Activated CD4-positive, alpha-beta memory T cell treated with anti-CD3 and anti-CD28 coated beads for 36 hours (primary cell): ENCODE measurements around the gene SNW1. TPM values are rescaled to one million over a fixed set of nuclear protein-coding genes. Genes with fewer than 3 reads are reported as not detected.
"Not testable (repeated sequence)": the region's sequence is repeated elsewhere in the genome, so short reads cannot be mapped to it uniquely, and the experiment has no call there.

Source experiments
- CTCF ChIA-PET: fragments of 350-600 bp; sonication (Branson Sonifier 250); formaldehyde crosslinking; loops from one replicate; lab custom pipeline; 2021; ENCODE audit warnings: antibody characterized with exemption, inconsistent platforms; lab: Charles Lee
- POLR2A ChIA-PET: fragments of 350-600 bp; sonication (Branson Sonifier 250); formaldehyde crosslinking; loops from one replicate; lab custom pipeline; 2021; ENCODE audit warnings: antibody characterized with exemption; lab: Charles Lee
- DNase-seq: peaks from one replicate; pipeline ENCODE4 v3.0.0-alpha.2; 2020
- H3K27ac Mint-ChIP-seq: one replicate; pipeline ENCODE4 v1.8.0; 2021; ENCODE audit warnings: mixed read lengths
- H3K27me3 Mint-ChIP-seq: one replicate; pipeline ENCODE4 v1.8.0; 2021; ENCODE audit warnings: mixed read lengths
- H3K36me3 Mint-ChIP-seq: one replicate; pipeline ENCODE4 v1.8.0; 2021; ENCODE audit warnings: mixed read lengths
- H3K4me1 Mint-ChIP-seq: one replicate; pipeline ENCODE4 v1.8.0; 2021; ENCODE audit warnings: low read depth, mixed read lengths
- H3K4me3 Mint-ChIP-seq: one replicate; pipeline ENCODE4 v1.8.0; 2021; ENCODE audit warnings: mild to moderate bottlenecking, mixed read lengths
- H3K9me3 Mint-ChIP-seq: one replicate; pipeline ENCODE4 v1.8.0; 2021; ENCODE audit warnings: mixed read lengths
- intact Hi-C: fragments of 100-400 bp; cut with micrococcal nuclease; formaldehyde crosslinking; loops from one replicate; pipeline ENCODE4 v1.15.1; 2023
- total RNA-seq, 2 experiments: library from RNA; stranded (reverse); gene quantifications; one replicate each; pipeline ENCODE4 v1.2.3, GENCODE V29; 2021

Gene SNW1
- total RNA-seq, 2 experiments from 2014 or later = 115 to 120 TPM

DNA sequence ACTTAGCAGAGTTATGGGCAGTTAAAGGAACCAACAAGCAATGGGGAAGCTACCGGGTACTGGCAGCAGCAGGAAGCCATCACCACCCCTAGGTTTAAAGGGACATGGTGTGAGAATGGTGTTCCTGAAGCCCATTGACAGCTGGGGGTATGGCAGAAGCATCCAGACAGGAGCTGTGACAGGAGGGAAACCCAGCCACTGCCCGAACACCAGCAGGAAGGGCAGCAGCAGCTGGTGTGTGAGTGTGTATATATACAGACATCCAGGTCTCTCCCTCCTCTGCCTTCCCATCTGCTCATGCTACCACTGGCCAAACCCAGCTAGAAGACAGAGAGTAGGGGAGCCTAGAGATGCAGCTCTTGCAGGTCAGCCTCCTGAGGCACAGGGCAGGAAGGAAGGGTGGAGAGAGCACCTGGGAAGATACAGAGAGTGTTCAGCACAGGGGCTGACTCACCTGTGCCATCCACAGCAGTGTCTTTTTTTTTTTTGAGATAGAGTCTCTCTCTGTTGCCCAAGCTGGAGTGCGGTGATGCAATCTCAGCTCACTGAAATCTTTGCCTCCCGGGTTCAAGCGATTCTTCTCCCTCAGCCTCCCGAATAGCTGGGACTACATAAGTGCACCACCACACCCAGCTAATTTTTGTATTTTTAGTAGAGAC is 29.7 kb upstream of the SNW1 start:
- no peak overlapping the region for H3K4me3 Mint-ChIP-seq

DNA sequence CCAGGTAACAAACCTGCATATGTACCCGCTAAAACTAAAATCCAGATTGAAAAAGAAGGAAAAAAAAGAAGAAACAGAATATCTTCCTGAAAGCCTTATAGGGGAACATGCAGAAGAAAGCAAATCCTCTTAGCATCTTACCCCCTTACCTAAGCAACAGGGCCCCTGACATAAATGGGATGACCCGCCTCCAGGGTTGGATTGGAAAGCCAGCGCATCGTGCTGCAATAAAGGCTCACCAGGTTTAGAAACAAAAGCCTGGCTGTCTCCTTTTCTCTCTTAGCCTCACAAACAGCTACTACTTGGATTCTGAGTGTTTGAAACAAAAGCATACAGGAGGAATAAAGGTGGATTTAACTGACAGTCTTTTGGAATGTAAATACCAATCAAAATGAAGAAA is 25.2 kb upstream of the SNW1 start:
- Mint-ChIP-seq H3K27ac (no peak overlapping the region), H3K9me3 (no peaks in the 10 kb centered on the region), H3K36me3 (no peaks in the 10 kb centered on the region), H3K4me3 (no peak overlapping the region), H3K27me3 (peaks cover 9% of the 10 kb centered on the region), H3K4me1 (no peaks in the 10 kb centered on the region)
- CTCF ChIA-PET = no interaction called here
- POLR2A ChIA-PET = no interaction called here
- intact Hi-C loops = no loop called here
- no peak for DNase-seq

More for the DNA sequence above, 29.7 kb upstream of the SNW1 start:
- H3K27ac Mint-ChIP-seq = no peak overlapping the region
- H3K4me1 Mint-ChIP-seq = peaks cover 2% of the 10 kb centered on the region
- no peak for DNase-seq
- ChIA-PET CTCF (interaction anchor here (0.6 kb wide), 1 partner anchor 100 kb away, joined by 4 read pairs; no protein-coding TSS in a partner anchor), POLR2A (no interaction called here)
- peaks cover 10% of the 10 kb centered on the region for H3K27me3 Mint-ChIP-seq
- no peaks in the 10 kb centered on the region for H3K9me3 Mint-ChIP-seq
- intact Hi-C loops = no loop called here
- no peaks in the 10 kb centered on the region for H3K36me3 Mint-ChIP-seq

DNA sequence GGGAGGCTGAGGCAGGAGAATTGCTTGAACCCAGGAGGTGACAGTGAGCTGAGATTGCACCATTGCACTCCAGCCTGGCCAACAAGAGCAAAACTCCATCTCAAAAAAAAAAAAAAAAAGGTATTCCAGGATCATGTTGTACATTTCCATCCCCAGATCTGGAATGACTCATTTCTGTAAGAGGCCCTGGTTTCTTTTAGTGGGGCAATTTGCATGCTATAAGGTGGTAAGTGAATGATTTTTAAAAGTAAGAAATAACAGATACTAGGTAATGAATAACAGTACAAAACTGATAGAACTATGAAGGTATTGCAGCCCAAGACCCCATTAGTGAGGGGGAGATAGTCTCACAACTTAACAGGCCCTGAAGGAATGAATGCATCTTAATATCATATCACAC is 21.2 kb upstream of the SNW1 start:
- Mint-ChIP-seq H3K36me3 (no peaks in the 10 kb centered on the region), H3K27me3 (no peaks in the 10 kb centered on the region), H3K27ac (no peak overlapping the region), H3K4me3 (no peak overlapping the region), H3K4me1 (no peaks in the 10 kb centered on the region), H3K9me3 (no peaks in the 10 kb centered on the region)
- DNase-seq = no peak
- intact Hi-C loops = no loop called here
- POLR2A ChIA-PET = no interaction called here
- CTCF ChIA-PET = no interaction called here

DNA sequence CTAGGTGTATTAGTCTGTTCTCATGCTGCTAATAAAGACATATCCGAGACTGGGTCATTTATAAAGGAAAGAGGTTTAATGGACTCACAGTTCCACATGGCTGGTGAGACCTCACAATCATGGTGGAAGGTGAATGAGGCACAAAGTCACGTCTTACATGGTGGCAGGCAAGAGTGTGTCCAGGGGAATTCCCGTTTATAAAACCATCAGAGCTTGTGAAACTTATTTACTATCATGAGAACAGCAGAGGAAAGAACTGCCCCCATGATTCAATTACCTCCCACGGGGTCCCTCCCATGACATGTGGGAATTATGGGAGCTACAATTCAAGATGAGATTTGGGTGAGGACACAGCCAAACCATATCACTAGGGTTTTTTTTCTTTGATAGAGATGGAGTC is 13.0 kb upstream of the SNW1 start:
- H3K4me1 Mint-ChIP-seq, H3K27me3 Mint-ChIP-seq, H3K4me3 Mint-ChIP-seq, CTCF ChIA-PET, DNase-seq, intact Hi-C loops, H3K36me3 Mint-ChIP-seq, H3K9me3 Mint-ChIP-seq, H3K27ac Mint-ChIP-seq: not testable (repeated sequence)
- POLR2A ChIA-PET = interaction anchor here (0.9 kb wide), 1 partner anchor 17 kb away, joined by 3 read pairs; no protein-coding TSS in a partner anchor

DNA sequence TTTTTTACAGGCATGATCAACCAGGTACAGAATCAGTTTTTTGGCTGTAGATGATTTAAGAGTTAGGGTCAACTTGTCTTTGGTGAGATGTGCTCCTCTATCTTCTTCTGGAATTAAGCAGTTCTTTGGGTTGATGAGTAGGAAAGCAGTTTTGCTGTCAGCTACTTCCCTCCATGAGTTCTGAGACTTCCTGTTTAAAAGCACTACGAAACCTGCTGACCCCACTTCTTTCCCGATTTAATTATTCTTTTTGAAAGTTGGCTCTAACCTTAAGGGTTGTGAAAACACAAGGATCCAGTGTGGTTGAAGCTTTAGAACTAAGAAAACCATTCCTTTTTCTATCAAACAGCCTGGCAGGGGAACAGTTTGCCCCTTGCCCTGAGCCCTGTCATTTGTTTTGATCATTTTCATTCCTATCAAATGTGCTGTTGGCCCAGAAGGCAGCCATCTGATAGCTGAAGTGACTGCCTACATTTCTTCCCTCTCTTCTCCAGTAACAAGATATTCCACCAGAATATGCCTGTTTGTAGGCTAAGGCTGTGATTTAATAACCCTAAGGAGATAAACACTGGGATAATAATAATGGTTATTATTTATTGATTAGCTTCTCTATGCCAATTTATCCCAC is 7.6 kb upstream of the SNW1 start:
- H3K4me3 Mint-ChIP-seq, H3K36me3 Mint-ChIP-seq, DNase-seq, H3K4me1 Mint-ChIP-seq, H3K9me3 Mint-ChIP-seq, intact Hi-C loops, POLR2A ChIA-PET, CTCF ChIA-PET, H3K27me3 Mint-ChIP-seq, H3K27ac Mint-ChIP-seq: not testable (repeated sequence)

DNA sequence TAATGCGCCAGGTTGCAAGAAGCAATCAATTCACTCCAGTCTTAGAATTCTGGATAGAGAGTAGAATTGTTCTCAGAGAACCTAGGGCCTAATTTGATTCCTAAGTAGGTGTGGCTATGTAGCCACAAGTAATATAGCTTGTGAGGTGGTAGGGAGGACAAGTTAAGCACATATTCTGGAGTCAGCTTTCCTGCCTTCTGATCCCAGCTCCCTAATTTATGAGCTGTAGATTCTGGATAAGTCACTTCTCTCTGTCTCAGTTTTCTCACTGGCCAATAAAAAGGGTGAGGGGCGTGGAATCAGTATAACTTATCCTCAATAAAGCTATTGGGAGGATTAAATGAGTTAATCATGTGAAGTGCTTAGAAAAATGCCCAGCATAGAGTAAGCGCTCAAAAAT is 3.0 kb upstream of the SNW1 start:
- Mint-ChIP-seq H3K4me1 (peaks cover 13% of the 10 kb centered on the region), H3K36me3 (peaks cover 3% of the 10 kb centered on the region), H3K27me3 (no peaks in the 10 kb centered on the region), H3K27ac (no peak overlapping the region), H3K9me3 (no peaks in the 10 kb centered on the region), H3K4me3 (no peak overlapping the region)
- DNase-seq = no peak
- intact Hi-C loops = no loop called here
- CTCF ChIA-PET = no interaction called here
- POLR2A ChIA-PET = no interaction called here

DNA sequence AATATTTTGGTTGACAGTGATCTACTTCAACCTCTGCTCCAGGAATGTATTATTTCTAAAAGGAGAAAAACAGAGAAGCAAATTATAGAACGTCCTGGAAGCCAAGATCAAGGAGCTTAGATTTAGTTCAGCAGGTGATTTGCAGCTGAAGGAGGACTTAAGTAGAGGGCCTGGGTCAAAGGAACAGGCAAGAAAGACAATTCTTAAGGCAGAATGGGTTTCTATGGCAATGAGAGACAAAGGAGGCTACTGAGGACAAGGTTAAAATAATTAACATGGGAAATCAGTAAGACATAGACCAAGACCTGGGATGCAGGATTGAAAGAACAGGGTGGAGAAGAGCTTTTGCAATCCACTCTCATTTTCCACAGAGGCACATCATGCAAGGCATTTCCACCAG is 2.4 kb upstream of the SNW1 start:
- no peaks in the 10 kb centered on the region for H3K27me3 Mint-ChIP-seq
- ChIA-PET POLR2A (no interaction called here), CTCF (no interaction called here)
- DNase-seq = no peak
- H3K4me3 Mint-ChIP-seq = no peak overlapping the region
- no peak overlapping the region for H3K27ac Mint-ChIP-seq
- H3K4me1 Mint-ChIP-seq = peaks cover 20% of the 10 kb centered on the region
- H3K9me3 Mint-ChIP-seq = no peaks in the 10 kb centered on the region
- peaks cover 9% of the 10 kb centered on the region for H3K36me3 Mint-ChIP-seq
- intact Hi-C loops = no loop called here

DNA sequence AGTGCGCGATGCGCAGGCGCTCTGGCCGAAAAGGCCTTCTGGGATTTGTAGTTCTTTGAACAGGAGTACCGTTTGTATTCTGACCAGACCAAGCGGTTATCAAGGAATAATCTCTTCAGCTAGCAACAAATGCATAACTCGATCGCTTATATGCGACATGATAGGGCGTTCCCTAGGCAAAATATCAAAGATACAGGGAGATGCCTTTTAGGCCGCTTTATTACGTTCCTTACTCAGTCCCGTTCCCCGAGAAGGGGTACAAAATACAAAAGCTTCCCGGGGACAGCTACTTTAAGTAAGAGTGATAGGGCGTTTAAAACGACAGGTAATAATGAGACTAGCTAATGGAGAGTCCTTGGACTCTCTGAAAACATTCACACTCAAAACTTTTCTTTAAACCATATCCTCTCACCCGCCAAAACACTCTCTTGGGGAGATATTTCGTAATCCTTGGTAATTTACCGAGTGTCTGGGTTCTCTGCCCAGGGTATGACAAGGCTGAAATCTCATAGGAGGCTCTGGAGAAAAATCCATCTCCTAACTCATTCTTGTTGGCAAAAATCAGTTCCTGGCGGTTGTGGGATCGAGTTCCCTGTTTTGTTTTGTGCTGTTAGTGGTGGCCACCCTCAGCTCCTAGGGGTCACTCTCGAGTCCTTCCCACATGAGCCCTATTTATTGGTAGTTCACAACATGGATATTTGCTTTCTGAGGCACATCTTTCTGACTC is 412 bp upstream of the SNW1 start:
- ChIA-PET POLR2A (interaction anchor here (1.1 to 2.0 kb wide), 6 partner anchors 9 to 57 kb away, joined by 3 to 10 read pairs (median 6); partner anchors contain the start of gene ADCK1), CTCF (interaction anchor here (1.1 to 1.5 kb wide), 2 partner anchors 39 to 302 kb away, joined by 3 to 4 read pairs; partner anchors contain the start of gene ADCK1)
- Mint-ChIP-seq H3K36me3 (peaks cover 10% of the 10 kb centered on the region), H3K27ac (peak overlapping the region; percentile 96), H3K4me1 (peaks cover 27% of the 10 kb centered on the region), H3K27me3 (no peaks in the 10 kb centered on the region), H3K4me3 (peak overlapping the region; percentile 95), H3K9me3 (no peaks in the 10 kb centered on the region)
- intact Hi-C loops = loop anchor here (1.0 kb wide), 6 partner anchors 23 to 440 kb away; partner anchors contain the start of genes ADCK1, ALKBH1, GSTZ1 and SLIRP
- DNase-seq = no peak

DNA sequence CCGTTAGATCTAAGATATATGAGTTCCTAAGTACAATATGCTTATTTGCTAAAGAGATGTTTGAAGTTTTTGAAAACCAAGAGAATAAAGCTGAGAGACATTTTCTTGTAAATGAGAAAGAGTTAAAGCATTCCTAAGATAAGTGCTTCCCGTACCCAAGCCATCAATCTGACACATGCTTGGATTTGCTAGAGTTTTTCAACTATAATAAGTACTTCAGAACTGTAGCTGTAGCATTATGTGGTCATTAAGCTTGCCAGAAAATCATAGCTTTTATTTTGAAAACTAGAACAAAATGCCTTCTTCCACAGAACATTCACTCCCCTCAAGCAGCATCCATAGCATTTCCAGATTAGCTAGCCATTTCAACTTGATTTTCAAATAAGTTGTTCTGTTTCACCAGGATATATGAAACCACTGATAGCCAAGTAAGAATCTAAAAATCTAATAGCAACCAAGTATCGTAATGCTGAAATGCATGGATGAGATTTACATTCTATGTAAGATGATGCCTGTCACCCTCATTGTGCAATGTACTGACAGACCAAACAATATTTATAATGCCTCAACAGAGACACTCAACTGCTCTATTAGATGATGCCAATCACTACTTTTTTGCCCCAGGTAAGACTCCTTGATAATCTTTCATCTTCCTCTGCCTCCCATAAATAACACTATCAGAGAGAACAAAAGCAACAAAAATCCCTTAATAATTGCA is 8.0 kb downstream of the SNW1 start:
- Mint-ChIP-seq H3K9me3 (no peaks in the 10 kb centered on the region), H3K36me3 (peaks cover 47% of the 10 kb centered on the region), H3K27me3 (no peaks in the 10 kb centered on the region), H3K4me3 (no peak overlapping the region), H3K4me1 (peaks cover 35% of the 10 kb centered on the region), H3K27ac (peak overlapping the region; percentile 14)
- POLR2A ChIA-PET = interaction anchor here (1.9 kb wide), 1 partner anchor 8 kb away, joined by 9 read pairs; the partner anchor contains the start of gene SNW1
- DNase-seq = no peak
- intact Hi-C loops = no loop called here
- CTCF ChIA-PET = no interaction called here

DNA sequence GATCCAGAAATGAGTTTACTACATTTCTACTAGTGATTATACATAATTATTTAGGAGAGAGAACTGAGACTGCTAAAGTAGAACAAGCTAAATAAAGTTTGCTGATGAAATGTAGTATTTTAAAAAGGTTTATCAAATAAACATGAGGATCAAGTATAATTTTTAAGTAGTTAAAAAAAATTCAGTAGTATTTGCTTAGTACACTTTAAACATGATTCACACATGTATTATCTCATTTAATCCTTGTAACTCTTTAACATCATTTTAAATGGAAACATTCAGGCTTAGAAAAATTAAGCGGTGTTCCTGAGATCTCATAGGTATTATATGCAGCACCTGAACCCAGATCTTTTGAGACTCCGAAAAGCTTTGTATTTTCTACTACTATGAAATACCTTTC is 8.7 kb downstream of the SNW1 start:
- CTCF ChIA-PET = no interaction called here

DNA sequence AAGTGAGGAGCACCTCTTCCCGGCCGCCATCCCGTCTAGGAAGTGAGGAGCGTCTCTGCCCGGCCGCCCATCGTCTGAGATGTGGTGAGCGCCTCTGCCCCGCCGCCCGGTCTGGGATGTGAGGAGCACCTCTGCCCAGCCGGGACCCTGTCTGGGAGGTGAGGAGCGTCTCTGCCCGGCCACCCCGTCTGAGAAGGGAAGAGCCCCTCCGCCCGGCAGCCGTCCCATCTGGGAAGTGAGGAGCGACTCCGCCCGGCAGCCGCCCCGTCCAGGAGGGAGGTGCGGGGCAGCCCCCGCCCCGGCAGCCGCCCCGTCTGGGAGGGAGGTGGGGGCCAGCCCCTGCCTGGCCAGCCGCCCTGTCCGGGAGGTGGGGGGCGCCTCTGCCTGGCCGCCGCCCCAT is 13.5 kb downstream of the SNW1 start:
- Mint-ChIP-seq H3K36me3 (peaks cover 43% of the 10 kb centered on the region), H3K4me1 (peaks cover 25% of the 10 kb centered on the region)
- H3K27me3 Mint-ChIP-seq, POLR2A ChIA-PET, H3K9me3 Mint-ChIP-seq, H3K27ac Mint-ChIP-seq, CTCF ChIA-PET, DNase-seq, intact Hi-C loops, H3K4me3 Mint-ChIP-seq: not testable (repeated sequence)

More for the DNA sequence above, 8.7 kb downstream of the SNW1 start:
- H3K4me1 Mint-ChIP-seq = peaks cover 29% of the 10 kb centered on the region
- H3K9me3 Mint-ChIP-seq = no peaks in the 10 kb centered on the region
- intact Hi-C loops = no loop called here
- H3K4me3 Mint-ChIP-seq = no peak overlapping the region
- peaks cover 50% of the 10 kb centered on the region for H3K36me3 Mint-ChIP-seq
- POLR2A ChIA-PET = interaction anchor here (0.5 to 1.9 kb wide), 2 partner anchors 9 to 123 kb away, joined by 3 to 9 read pairs; partner anchors contain the start of gene SNW1
- DNase-seq = no peak
- H3K27me3 Mint-ChIP-seq = no peaks in the 10 kb centered on the region
- no peak overlapping the region for H3K27ac Mint-ChIP-seq
